Nephron progenitor cell (in vitro differentiated cells): ENCODE results near the gene SDK1.

Source experiments
- DNase-seq: peaks from one replicate; pipeline ENCODE4 v3.0.0; 2021
- H3K27ac Mint-ChIP-seq: 2 replicates; pipeline ENCODE4 v1.8.0; 2021; ENCODE audit warnings: mild to moderate bottlenecking, moderate library complexity, mixed read lengths
- H3K27me3 Mint-ChIP-seq: 2 replicates; pipeline ENCODE4 v1.8.0; 2021; ENCODE audit warnings: mild to moderate bottlenecking, low read depth, mixed read lengths; ENCODE audit not compliant: poor library complexity
- H3K36me3 Mint-ChIP-seq: 2 replicates; pipeline ENCODE4 v1.8.0; 2021; ENCODE audit warnings: low read depth, mixed read lengths
- H3K4me1 Mint-ChIP-seq: 2 replicates; pipeline ENCODE4 v1.8.0; 2021; ENCODE audit warnings: mixed read lengths
- H3K4me3 Mint-ChIP-seq: 2 replicates; pipeline ENCODE4 v1.8.0; 2021; ENCODE audit warnings: mild to moderate bottlenecking, moderate library complexity, mixed read lengths
- H3K9me3 Mint-ChIP-seq: 2 replicates; pipeline ENCODE4 v1.8.0; 2021; ENCODE audit warnings: mild to moderate bottlenecking, moderate library complexity, mixed read lengths
- TF ChIP-seq, protein P1 (sequence below): fragments of 200-600 bp; sonication (generic); IDR thresholded peaks from 2 replicates; pipeline ENCODE4 v1.5.0; 2021; ENCODE audit warnings: antibody characterized with exemption

Gene SDK1, protein sequence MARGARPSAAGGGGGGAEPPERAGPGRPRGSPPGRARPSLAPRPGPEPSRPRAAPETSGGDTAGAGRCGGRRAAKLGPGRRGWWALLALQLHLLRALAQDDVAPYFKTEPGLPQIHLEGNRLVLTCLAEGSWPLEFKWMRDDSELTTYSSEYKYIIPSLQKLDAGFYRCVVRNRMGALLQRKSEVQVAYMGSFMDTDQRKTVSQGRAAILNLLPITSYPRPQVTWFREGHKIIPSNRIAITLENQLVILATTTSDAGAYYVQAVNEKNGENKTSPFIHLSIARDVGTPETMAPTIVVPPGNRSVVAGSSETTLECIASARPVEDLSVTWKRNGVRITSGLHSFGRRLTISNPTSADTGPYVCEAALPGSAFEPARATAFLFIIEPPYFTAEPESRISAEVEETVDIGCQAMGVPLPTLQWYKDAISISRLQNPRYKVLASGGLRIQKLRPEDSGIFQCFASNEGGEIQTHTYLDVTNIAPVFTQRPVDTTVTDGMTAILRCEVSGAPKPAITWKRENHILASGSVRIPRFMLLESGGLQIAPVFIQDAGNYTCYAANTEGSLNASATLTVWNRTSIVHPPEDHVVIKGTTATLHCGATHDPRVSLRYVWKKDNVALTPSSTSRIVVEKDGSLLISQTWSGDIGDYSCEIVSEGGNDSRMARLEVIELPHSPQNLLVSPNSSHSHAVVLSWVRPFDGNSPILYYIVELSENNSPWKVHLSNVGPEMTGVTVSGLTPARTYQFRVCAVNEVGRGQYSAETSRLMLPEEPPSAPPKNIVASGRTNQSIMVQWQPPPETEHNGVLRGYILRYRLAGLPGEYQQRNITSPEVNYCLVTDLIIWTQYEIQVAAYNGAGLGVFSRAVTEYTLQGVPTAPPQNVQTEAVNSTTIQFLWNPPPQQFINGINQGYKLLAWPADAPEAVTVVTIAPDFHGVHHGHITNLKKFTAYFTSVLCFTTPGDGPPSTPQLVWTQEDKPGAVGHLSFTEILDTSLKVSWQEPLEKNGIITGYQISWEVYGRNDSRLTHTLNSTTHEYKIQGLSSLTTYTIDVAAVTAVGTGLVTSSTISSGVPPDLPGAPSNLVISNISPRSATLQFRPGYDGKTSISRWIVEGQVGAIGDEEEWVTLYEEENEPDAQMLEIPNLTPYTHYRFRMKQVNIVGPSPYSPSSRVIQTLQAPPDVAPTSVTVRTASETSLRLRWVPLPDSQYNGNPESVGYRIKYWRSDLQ (N-terminal part only)

GRCh38 chr7:3300651-3301448, at the start of gene SDK1:
Gene SDK1 (plus strand): TSS chr7:3301252. CDS start chr7:3301587, 335 bp downstream.
- TF ChIP-seq, protein P1, sequence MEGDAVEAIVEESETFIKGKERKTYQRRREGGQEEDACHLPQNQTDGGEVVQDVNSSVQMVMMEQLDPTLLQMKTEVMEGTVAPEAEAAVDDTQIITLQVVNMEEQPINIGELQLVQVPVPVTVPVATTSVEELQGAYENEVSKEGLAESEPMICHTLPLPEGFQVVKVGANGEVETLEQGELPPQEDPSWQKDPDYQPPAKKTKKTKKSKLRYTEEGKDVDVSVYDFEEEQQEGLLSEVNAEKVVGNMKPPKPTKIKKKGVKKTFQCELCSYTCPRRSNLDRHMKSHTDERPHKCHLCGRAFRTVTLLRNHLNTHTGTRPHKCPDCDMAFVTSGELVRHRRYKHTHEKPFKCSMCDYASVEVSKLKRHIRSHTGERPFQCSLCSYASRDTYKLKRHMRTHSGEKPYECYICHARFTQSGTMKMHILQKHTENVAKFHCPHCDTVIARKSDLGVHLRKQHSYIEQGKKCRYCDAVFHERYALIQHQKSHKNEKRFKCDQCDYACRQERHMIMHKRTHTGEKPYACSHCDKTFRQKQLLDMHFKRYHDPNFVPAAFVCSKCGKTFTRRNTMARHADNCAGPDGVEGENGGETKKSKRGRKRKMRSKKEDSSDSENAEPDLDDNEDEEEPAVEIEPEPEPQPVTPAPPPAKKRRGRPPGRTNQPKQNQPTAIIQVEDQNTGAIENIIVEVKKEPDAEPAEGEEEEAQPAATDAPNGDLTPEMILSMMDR, result peak; percentile 63
- Mint-ChIP-seq H3K4me1 (peaks cover 36% of the 10 kb centered on the region), H3K27me3 (peaks cover 33% of the 10 kb centered on the region), H3K36me3 (no peaks in the 10 kb centered on the region), H3K9me3 (no peaks in the 10 kb centered on the region), H3K4me3 (peak within 1 kb of the TSS; percentile 87), H3K27ac (no peak within 1 kb of the TSS)
- DNase-seq, result peak; percentile 96

GRCh38 chr7:3254718-3255117, 46.3 kb upstream of the SDK1 start:
- DNase-seq, result no peak
- peaks cover 19% of the 10 kb centered on the region for H3K4me1 Mint-ChIP-seq
- peaks cover 4% of the 10 kb centered on the region for H3K36me3 Mint-ChIP-seq
- TF ChIP-seq, protein P1, result no peak
- no peak overlapping the region for H3K27ac Mint-ChIP-seq
- no peak overlapping the region for H3K4me3 Mint-ChIP-seq
- H3K9me3 Mint-ChIP-seq, result peaks cover 5% of the 10 kb centered on the region
- peaks cover 4% of the 10 kb centered on the region for H3K27me3 Mint-ChIP-seq

DNA sequence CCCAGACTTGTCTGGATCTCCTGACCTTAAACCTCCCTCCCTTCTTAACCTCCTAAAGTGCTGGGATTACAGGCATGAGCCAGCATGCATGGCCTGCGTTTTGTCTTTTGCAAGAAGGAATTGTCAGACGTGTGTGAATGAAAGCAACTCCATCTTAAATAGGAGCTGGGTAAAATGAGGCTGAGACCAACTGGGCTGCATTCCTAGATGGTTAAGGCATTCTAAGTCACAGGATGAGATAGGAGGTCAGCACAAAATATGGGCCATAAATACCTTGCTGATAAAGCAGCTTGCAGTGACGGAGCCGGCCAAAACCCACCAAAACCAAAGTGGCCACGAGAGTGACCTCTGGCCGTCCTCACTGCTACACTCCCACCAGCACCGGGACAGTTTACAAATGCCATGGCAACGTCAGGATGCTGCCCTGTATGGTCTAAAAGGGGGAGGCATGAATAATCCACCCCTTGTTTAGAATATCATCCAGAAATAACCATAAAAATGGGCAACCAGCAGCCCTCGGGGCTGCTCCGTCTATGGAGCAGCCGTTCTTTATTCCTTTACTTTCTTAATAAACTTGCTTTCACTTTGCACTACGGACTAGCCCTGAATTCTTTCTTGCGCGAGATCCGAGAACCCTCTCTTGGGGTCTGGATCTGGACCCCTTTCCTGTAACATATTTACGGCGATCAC, 41.2 kb upstream of the SDK1 start:
- Mint-ChIP-seq H3K4me1 (peaks cover 51% of the 10 kb centered on the region), H3K4me3 (no peak overlapping the region), H3K9me3 (no peaks in the 10 kb centered on the region), H3K36me3 (no peaks in the 10 kb centered on the region), H3K27ac (peak overlapping the region; percentile 98), H3K27me3 (no peaks in the 10 kb centered on the region)
- TF ChIP-seq, protein P1, result no peak
- no peak for DNase-seq

GRCh38 chr7:3260401-3260715, 40.7 kb upstream of the SDK1 start:
- no peak for DNase-seq
- Mint-ChIP-seq H3K36me3 (no peaks in the 10 kb centered on the region), H3K27ac (peak overlapping the region; percentile 98), H3K27me3 (no peaks in the 10 kb centered on the region), H3K4me1 (peaks cover 52% of the 10 kb centered on the region), H3K9me3 (no peaks in the 10 kb centered on the region), H3K4me3 (no peak overlapping the region)
- TF ChIP-seq, protein P1, result no peak
